Activated B cell treated with CpG ODN at 0.5 μM for 24 hours (primary cell): ENCODE results near the gene SERPINA3. TPM values are rescaled to one million over a fixed set of nuclear protein-coding genes. Genes with fewer than 3 reads are reported as not detected.

Experiments
- ATAC-seq: fragments of 200-7000 bp; cut with Tn5 transposase; one replicate; pipeline ENCODE4 v1.10.0; 2021; ENCODE audit warnings: low read depth, mild to moderate bottlenecking, moderate library complexity
- CTCF ChIA-PET: fragments of 350-600 bp; sonication (Branson Sonifier 250); formaldehyde crosslinking; loops from one replicate; lab custom pipeline; 2021; ENCODE audit warnings: antibody characterized with exemption; lab: Charles Lee
- POLR2A ChIA-PET: fragments of 350-600 bp; sonication (Branson Sonifier 250); formaldehyde crosslinking; loops from one replicate; lab custom pipeline; 2021; ENCODE audit warnings: antibody characterized with exemption; lab: Charles Lee
- DNase-seq: peaks from one replicate; pipeline ENCODE4 v3.0.0; 2022
- H3K27ac Mint-ChIP-seq: one replicate; pipeline ENCODE4 v1.8.0; 2020; ENCODE audit warnings: mixed read lengths
- H3K27me3 Mint-ChIP-seq: one replicate; pipeline ENCODE4 v1.8.0; 2021; ENCODE audit warnings: mixed read lengths
- H3K36me3 Mint-ChIP-seq: one replicate; pipeline ENCODE4 v1.8.0; 2021; ENCODE audit warnings: low read depth, mixed read lengths
- H3K4me1 Mint-ChIP-seq: one replicate; pipeline ENCODE4 v1.8.0; 2021; ENCODE audit warnings: mixed read lengths
- H3K4me3 Mint-ChIP-seq: one replicate; pipeline ENCODE4 v1.8.0; 2020; ENCODE audit warnings: mild to moderate bottlenecking, mixed read lengths
- H3K9me3 Mint-ChIP-seq: one replicate; pipeline ENCODE4 v1.8.0; 2020; ENCODE audit warnings: mixed read lengths
- CTCF ChIP-seq: fragments of 200-600 bp; IDR thresholded peaks from one replicate; pipeline ENCODE4 v1.8.0; 2022; ENCODE audit warnings: antibody characterized with exemption, mild to moderate bottlenecking
- intact Hi-C: fragments of 100-400 bp; cut with micrococcal nuclease; formaldehyde crosslinking; loops from one replicate; pipeline ENCODE4 v1.15.1; 2024
- total RNA-seq: library from RNA; stranded (reverse); gene quantifications from 2 replicates; pipeline ENCODE4 v1.2.3, GENCODE V29; 2022

Gene SERPINA3
- total RNA-seq, 1 donor from 2014 or later, result not detected

- no peak for ATAC-seq
- Mint-ChIP-seq H3K27me3 (no peaks in the 10 kb centered on the region), H3K4me1 (no peaks in the 10 kb centered on the region), H3K9me3 (no peaks in the 10 kb centered on the region), H3K27ac (no peak overlapping the region), H3K36me3 (no peaks in the 10 kb centered on the region), H3K4me3 (no peak overlapping the region)
- ChIA-PET POLR2A (no interaction called here), CTCF (no interaction called here)
- no peak for DNase-seq
- intact Hi-C loops, result no loop called here
- TF ChIP-seq CTCF, result no peak
Observed at GRCh38 chr14:94612580-94613554, 676 bp downstream of the SERPINA3 start.

GRCh38 chr14:94613720-94614644, 1.8 kb downstream of the SERPINA3 start:
- Mint-ChIP-seq H3K9me3 (peaks cover 5% of the 10 kb centered on the region), H3K27ac (no peak overlapping the region), H3K4me1 (no peaks in the 10 kb centered on the region), H3K4me3 (no peak overlapping the region), H3K36me3 (no peaks in the 10 kb centered on the region), H3K27me3 (no peaks in the 10 kb centered on the region)
- POLR2A ChIA-PET, result no interaction called here
- DNase-seq (no peak), ATAC-seq (no peak)
- TF ChIP-seq CTCF, result no peak
- CTCF ChIA-PET, result no interaction called here
- intact Hi-C loops, result no loop called here

GRCh38 chr14:94614802-94615201, 2.6 kb downstream of the SERPINA3 start:
- ATAC-seq, result no peak
- intact Hi-C loops, result no loop called here
- H3K27ac Mint-ChIP-seq, result no peak overlapping the region
- H3K4me3 Mint-ChIP-seq, result no peak overlapping the region
- POLR2A ChIA-PET, result no interaction called here
- CTCF ChIA-PET, result no interaction called here
- H3K4me1 Mint-ChIP-seq, result no peaks in the 10 kb centered on the region
- H3K9me3 Mint-ChIP-seq, result peaks cover 6% of the 10 kb centered on the region
- TF ChIP-seq CTCF, result no peak
- no peaks in the 10 kb centered on the region for H3K36me3 Mint-ChIP-seq
- DNase-seq, result no peak
- H3K27me3 Mint-ChIP-seq, result no peaks in the 10 kb centered on the region

- no peaks in the 10 kb centered on the region for H3K36me3 Mint-ChIP-seq
- H3K27ac Mint-ChIP-seq, result no peak overlapping the region
- CTCF ChIA-PET, result no interaction called here
- H3K4me1 Mint-ChIP-seq, result no peaks in the 10 kb centered on the region
- TF ChIP-seq CTCF, result no peak
- peaks cover 6% of the 10 kb centered on the region for H3K9me3 Mint-ChIP-seq
- intact Hi-C loops, result no loop called here
- no peak overlapping the region for H3K4me3 Mint-ChIP-seq
- DNase-seq, result no peak
- POLR2A ChIA-PET, result no interaction called here
- no peak for ATAC-seq
- peaks cover 4% of the 10 kb centered on the region for H3K27me3 Mint-ChIP-seq
Observed at GRCh38 chr14:94615254-94615653, 3.1 kb downstream of the SERPINA3 start.
